NCI-H2196 treated with DMSO at 0.1 percent for 48 hours (cell line): ENCODE data around the gene KLRB1.
"Not testable (repeated sequence)": the region's sequence is repeated elsewhere in the genome, so short reads cannot be mapped to it uniquely, and the experiment has no call there.

ENCODE experiments used
- DNase-seq: peaks from one replicate; lab custom pipeline; 2025; ENCODE audit not compliant: unreplicated experiment; lab: John Stamatoyannopoulos, UW

Gene KLRB1

GRCh38 chr12:9545489-9545888, 62.2 kb downstream of the KLRB1 start:
- not testable (repeated sequence) for DNase-seq
